AML-193 (cell line): ENCODE results near the gene PPP2R5D.
A peak's percentile ranks its signal among the peaks of the same experiment; 100 is the strongest.
"Not testable (repeated sequence)": the region's sequence is repeated elsewhere in the genome, so short reads cannot be mapped to it uniquely, and the experiment has no call there.

Experiments used
- DNase-seq, 2 experiments: peaks; one replicate each; lab custom pipeline; 2025; lab: John Stamatoyannopoulos, UW

The PPP2R5D gene

DNA sequence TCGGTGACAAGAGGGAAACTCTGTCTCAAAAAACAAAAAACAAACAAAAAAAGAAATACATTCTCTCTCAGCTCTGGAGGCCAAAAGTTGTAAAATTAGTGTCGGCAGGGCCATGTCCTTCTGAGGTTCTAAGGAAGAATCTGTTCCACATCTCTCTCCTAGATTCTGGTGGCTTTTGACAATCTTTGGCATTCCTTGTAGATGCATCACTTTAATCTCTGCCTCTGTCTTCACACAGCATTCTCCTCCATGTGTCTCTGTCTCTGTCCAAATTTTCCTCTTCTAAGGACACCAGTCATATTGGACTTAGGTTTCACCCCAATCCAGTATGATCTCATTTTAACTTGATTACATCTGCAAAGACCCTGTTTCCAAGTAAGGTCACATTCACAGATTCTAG, 9.1 kb downstream of the PPP2R5D start:
- no peak for DNase-seq

DNA sequence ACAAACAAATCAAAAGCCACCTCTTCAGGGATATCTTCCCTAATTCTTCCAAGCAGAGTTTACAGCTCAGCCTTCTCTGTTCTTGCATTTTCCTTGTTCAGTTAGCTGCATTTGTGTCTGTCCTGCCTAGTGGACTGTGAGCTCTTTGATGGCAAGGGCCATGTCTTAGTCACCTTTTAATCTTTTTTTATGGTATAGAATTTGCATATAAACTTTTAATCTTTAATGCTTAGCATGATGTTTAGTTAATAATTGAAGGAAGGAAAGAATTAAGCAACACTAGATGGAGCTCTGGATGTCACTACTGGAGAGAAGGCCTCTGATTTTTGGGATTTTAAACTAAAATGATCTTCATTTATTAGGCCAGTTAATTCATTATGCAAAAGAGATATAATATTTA, 12.1 kb downstream of the PPP2R5D start:
- no peak for DNase-seq

DNA sequence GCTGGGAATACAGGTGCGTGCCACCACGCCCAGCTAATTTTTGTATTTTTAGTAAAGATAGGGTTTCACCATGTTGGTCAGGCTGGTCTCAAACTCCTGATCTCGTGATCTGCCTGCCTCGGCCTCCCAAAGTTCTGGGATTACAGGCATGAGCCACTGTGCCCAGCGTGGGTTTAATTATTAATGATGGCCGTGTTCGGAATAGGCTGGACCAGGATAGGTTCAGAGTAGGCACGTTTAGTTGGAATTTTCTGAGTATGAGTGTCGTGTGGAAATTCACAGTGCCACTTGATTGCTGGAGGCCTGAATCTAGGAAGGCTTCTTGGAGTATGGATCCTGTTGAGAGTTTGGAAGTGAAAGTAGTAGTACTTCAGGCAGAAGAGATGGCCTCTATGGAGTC, 13.8 kb downstream of the PPP2R5D start:
- not testable (repeated sequence) for DNase-seq

DNA sequence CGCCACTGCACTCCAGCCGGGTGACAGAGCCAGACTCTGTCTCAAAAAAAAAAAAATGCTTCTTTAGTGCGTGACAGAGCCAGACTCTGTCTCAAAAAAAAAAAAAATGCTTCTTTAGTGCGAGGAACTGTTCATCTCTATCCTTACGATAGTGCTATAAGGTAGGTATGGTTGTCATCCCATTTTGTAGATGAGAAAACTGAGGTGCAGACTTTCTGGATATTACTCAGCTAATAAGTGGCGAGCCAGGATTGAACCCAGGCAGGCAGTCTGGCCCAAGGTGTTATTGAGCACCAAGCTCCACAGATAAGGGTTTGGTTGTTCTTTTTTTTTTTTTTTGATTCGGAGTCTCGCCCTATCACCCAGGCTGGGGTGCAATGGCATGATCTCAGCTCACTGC, 17.5 kb downstream of the PPP2R5D start:
- no peak for DNase-seq

DNA sequence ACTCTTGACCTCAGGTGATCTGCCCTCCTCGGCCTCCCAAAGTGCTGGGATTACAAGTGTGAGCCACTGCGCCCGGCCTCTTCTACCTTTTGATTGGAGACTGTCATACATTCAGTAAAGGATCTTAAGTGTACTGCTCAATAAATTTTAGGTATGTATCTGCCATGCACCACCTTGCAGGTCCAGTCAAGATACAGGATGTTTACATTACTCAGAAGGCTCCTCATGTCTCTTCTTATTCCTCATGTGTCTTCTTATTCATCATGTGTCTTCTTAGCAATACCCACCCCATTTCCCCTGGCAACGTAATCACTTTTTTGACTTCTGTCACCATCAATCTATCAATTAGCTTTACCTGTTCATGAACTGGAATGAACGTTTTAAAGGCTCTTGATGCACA, 21.5 kb downstream of the PPP2R5D start:
- no peak for DNase-seq

DNA sequence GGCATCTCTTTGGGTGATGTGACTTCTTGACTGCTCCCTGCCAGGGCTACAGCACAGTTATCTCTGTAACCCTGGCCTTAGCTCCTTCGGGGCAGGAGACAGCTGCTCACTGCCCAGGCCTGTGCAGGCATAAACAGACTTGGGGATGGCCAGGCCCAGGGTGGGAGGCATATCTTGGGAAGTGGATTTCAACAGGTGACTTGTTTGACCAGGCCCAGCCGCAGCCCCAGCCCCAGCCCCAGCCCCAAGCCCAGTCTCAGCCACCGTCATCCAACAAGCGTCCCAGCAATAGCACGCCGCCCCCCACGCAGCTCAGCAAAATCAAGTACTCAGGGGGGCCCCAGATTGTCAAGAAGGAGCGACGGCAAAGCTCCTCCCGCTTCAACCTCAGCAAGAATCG, 21.9 kb downstream of the PPP2R5D start:
- DNase-seq: no peak

DNA sequence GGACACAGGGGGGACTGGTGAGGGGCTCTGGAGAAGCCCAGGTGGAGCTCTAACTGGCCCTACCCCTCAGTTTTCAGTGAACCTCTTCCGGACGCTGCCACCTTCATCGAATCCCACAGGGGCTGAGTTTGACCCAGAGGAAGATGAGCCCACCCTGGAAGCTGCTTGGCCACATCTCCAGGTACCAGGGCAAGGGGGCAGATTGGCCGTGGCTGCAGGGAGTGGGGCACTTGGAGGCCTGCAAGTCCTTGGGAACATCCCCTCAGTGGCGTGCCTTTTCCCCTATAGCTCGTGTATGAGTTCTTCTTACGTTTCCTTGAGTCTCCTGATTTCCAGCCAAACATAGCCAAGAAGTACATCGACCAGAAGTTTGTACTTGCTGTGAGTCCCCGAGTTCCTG, 22.8 kb downstream of the PPP2R5D start:
- no peak for DNase-seq

DNA sequence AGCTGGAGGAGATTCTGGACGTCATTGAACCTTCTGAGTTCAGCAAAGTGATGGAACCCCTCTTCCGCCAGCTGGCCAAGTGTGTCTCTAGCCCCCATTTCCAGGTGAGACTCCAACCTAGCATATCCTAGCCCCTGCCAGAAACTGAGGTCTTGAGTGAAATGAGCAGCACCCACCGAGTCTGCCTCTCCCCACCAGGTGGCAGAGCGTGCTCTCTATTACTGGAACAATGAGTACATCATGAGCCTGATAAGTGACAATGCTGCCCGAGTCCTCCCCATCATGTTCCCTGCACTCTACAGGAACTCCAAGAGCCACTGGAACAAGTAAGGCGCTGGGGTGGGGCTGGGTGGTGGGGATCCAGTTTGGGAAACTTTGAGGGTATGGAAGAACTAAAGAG, 24.8 kb downstream of the PPP2R5D start:
- peak; percentile 57 to 74 for DNase-seq

DNA sequence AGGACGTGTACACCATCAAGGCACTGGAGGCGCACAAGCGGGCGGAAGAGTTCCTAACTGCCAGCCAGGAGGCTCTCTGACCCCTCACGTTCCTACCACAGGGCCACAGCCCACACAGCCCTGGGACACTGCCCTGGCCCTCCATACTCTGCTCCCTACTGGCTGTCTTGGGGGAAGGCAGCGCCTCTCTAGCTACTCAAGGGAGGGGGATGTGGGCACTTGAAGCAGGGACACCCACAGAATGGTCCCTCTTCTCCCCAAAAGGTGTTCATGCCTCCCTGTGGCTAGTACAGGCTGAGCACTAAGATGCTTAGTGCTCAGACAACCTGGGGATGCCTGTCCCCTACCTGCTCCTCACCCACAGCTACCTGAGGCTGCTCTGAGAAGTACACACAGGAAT, 26.8 kb downstream of the PPP2R5D start:
- no peak for DNase-seq

DNA sequence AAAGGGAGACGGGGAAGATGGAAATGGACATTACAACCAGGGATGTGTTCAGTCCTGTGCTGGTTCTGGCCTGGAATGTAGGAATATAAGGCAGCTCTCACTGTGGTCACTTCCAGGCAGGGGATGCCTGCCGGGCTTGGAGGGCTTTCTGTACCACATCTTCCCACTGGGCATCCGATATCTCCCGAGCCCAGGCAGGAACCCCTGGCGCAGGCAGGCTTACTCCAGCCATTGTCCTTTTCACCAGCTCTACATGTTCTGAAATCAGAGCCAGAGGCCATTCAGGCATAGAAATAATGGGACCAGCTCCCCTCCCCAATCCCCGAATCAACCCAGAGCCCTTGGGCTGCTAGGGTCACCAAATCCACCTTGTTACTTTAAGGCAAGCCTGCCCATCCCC, 28.0 kb downstream of the PPP2R5D start:
- no peak for DNase-seq

DNA sequence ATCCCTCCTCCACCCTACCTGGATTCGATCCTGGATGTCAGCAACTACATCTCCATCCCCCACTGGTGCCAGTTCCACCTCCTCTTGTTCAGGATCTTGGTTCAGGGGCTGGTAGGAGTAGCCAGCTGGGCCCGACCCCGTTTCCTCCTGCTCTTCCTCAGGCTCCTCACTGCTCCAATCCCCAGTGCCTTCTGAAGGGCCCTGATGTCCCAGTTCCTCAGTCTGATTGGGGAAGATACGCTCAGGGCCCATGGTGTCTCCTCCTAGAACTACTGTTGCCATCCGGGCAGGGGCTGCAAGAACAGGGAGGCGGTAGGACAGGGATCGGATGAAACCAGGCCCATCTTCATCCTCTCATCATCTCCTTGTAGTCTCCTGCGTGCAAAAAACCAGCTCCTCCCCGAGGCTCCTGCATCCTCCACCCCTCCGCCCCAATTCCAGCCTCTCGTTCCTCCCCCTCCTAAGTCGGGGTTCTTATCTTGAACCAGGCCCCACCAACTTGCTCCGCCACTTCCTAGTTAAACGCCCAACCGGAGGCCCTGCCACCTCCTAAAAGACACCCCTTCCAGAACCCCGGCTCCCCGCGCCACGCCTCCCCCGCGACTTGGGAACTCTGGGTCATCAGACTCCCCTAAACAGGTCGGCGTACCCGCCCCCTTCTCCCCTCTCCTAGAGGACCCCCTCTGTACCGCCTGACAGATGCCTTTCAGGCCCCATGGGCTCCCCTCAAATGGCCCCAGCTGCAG, 28.9 kb downstream of the PPP2R5D start:
- peak; percentile 43 to 61 for DNase-seq

DNA sequence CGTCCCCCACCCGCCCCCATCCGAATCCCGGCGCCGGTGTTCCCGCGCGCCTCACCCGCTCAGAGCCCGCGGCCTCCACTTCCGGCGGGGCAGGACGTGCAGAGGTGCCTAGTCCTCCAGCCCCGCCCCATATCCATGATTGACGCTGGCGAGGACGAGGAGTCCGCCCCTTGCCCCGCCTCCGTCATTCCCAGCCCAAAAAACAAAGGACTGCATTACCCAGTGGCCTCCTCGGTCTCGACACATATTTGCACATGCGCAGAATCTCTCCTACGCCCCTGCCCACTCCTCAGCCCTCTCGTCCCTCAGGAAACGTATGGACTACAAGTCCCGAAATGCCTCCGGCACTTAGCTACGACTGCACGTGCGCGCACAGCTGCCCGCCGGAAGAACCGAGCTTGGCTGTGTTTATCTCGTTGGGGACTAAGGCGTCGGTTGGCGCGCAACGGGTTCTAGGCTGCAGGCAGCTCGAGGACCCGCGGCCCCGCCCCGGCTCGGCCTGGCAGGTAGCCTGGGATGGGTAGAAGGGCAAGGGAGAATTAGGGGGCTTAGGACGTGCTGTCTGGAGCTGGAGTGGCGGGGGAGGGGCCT, 29.6 kb downstream of the PPP2R5D start, which contains the start of the genes KLHDC3 and MEA1:
Gene KLHDC3, plus strand, starts transcription at position 407 of the 591 bp plus-strand sequence. CDS start 2,944 bp downstream, outside the sequence.
Gene MEA1, minus strand, starts transcription at position 104 of the 591 bp plus-strand sequence. CDS start 133 bp downstream, outside the sequence.
- DNase-seq: peak; percentile 100

DNA sequence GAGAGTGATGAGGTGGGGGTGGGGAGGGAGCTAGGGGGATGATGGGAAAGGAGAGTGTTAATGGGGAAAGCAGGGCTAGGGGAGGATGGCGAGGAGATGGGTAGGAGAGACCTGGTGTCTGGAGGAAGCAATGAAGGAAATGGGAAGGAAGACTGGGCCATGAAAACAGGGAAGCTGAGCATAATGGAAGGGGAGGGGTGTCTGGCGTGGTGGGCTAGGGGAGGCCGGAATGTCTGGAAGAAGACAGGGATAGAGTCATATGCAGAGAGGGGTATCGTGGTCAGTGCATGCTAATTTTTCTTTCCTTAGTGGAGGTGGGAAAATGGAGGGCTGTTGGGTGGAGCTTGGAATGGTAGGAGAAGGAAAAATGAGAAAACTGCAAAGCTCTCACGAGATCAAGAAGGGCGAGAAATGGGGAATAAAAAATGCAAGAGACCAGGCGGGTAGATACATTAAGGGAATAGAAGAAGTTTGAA, 30.1 kb downstream of the PPP2R5D start:
- no peak for DNase-seq

DNA sequence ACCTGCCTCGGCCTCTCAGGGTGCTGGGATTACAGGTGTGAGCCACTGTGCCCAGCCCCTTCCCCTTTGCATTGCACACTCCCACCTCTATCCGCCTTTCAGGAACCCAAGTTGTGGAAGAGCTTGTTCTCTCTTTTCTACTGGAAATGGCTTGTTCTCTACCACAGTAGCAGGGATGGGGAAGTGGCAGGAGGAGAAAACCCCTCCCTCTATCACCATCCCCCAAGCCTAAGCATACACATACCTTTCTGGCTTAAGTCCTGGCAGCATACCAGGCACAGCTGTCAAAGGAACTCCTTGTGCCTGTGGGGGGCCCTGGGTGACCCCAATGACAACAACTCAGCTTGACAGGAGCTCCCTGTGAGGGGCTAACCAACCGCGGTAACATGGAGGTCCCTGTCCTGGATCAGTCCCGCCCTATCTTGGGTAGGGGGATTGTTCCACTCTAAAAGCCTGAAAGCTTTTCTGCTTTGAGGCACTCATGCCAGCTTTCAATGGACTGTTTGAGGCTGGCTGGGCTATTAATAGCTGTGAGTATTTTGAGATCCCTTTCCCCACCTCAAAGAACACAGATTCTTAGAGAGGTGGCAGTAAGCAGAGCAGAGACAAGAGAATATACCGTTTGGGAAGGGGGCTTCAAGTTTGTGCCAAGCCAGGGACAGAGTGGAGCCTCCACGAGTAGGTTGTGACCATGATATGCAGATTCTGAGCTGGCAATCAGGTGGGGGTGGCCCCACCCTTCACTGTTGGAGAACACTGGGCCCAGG, 32.0 kb downstream of the PPP2R5D start:
- no peak for DNase-seq

DNA sequence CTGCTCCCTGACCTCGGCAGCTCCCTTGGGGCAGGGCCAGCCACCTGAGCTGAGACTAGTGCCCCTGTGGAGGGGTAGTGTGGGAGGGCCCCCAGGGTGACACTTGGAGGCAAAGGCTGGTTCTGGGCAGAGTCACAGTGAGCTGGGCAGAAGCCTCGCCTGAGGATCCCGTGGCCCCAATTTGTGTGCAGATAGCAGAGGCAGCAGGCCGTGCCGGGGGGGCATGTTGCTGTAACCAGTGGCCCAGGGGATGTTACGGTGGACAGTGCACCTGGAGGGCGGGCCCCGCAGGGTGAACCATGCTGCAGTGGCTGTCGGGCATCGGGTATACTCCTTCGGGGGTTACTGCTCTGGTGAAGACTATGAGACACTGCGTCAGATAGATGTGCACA, 32.6 kb downstream of the PPP2R5D start:
- DNase-seq: no peak

DNA sequence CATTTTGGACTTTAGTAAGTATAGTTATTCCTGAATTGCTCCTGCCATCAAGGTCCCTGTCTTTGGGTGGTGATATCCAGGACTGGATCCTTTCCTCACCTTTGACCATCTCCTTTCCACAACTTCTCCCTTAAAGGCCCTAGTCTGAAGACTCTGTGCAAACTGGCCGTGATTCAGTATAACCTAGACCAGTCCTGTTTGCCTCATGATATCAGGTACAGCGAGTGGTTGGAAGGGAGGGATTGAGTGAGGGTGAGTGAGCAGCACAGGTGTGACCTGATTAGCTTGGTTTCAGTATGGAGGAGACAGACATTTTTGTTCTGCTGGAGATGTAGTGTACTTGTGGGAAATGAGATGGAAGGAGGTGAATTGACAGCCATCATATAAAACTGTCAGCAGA, 34.8 kb downstream of the PPP2R5D start:
- no peak for DNase-seq

DNA sequence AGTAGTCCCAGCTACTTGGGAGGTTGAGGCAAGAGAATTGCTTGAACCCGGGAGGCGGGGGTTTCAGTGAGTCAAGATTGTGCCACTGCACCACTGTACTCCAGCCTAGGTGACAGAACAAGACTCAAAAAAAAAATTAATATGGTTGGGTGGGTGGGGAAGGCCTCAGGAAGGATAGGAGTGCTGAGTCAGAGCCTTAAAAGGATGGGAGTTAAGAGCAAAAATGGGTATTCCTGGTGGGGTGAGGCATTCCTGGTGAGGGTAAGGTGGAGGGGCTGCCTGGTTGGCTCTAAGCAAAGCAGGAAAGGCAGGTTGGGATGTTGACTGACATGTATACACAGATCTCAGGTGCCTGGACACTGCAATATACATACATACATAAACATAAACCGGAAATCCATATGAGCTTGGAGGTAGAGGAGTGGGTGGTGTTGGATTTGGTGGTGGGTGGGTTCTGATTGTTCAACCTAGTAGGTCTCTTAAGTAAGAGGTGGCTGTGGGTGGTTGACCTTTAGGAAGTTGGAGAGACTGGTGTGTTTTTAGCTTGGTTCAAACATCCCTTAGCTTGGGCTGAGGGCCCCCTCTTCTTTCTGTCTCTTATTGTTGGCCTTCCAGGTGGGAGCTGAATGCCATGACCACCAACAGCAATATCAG, 35.8 kb downstream of the PPP2R5D start:
- DNase-seq: no peak

DNA sequence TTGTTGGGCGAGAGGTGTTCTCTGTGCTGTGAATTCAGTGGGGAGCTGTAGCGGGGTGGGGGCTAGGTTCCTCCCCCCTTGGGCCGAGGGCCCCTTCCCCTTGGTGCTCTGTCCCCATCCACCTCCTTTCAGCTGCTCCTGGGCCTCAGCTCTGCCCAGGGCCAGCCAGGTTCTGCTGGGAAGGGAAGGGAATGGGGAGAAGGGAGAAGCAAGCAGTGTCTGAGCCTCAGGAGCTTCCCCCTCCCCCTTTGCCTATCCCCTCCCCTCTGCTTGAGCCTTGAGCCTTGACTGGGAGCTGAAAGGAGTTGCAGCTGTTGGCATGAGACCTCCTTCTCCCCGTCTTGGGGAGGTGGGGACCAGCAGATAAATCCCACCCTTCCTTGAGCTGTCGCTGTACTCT, 36.5 kb downstream of the PPP2R5D start:
- DNase-seq: no peak

DNA sequence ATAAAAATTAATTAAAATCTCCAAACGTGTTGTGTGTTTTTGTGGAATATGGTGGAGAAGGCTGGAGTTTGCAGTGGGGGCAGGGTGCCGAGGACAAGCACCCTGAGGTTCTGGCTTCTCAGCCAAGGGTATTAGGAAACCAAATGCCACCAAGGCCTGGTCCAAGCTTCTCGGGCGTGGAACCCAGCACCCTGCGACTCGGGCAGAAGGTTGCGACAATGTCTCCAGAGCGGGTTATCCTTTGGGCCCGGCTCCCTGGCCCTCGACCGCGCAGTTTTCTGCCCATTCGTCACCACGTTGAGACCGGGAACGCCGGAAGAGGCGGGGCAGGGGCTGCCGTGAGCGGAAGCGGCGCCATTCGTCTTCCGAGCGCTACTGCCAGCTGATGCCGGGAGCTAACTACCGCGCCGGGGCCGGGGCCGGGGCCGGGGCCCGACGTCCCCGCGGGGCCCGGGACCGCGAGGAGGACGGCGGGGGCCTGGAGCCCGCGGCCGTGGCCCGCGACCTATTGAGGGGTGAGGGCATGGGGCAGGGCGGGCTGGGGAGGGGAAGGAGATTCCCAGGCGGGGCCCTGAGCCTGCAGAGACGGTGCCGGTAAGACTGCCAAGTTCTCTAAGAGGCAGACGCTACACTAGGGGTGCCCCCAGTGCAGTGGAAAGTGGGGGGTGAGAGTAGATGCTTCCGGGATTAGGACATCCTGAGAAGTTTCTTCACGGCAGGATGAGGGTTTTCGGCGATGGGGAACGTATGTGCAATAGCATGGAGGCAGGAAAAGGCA, 37.1 kb downstream of the PPP2R5D start, which contains the start of gene RRP36:
Gene RRP36, plus strand, starts transcription at position 354 of the 778 bp plus-strand sequence. Its CDS starts 32 bp downstream, at position 386.
- peak; percentile 67 to 76 for DNase-seq

DNA sequence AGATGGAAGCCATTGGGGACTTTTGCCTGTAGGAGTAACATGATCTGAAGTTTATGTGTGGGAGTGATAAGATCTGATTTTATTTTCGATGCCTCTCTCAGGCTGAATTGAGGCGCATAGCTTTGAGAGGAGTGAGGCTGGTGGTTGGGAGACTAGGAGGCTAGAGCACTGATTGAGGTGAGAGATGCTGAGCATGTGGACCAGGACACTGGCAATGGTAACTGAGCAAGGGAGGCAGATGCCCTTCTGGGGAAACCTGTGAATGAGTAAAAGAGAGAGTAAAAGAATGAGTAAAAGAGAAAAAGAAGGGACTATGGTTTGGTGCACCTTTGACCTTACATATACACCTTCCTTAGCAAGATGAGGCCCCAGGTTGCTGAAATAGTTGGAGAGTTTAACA, 40.1 kb downstream of the PPP2R5D start:
- no peak for DNase-seq

DNA sequence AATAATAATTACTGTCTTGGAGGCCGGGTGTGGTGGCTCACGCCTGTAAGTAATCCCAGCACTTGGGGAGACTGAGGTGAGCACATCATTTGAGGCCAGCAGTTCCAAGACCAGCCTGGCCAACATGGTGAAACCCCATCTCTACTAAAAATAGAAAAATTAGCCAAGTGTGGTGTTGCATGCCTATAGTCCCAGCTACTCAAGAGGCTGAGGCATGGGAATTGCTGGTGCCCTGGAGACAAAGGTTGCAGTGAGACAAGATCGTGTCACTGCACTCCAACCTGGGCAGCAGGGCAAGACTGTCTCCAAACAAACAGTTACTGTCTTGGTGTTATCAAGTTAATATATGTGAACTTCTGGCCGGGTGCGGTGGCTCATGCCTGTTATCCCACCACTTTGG, 42.0 kb downstream of the PPP2R5D start:
- DNase-seq: no peak
